Activated CD8-positive, alpha-beta memory T cell treated with anti-CD3 and anti-CD28 coated beads, Interleukin-2, amount 50 U/mL, for 1 hour (primary cell): Measurements from ENCODE around the gene DEGS2.

Experiments
- DNase-seq: peaks from one replicate; pipeline ENCODE4 v3.0.0-alpha.2; 2020; ENCODE audit errors: extremely low read depth

The DEGS2 gene

GRCh38 chr14:100114109-100114765 is 45.2 kb downstream of the DEGS2 start:
- DNase-seq, result no peak

- no peak for DNase-seq
These were observed 47.3 kb downstream of the DEGS2 start for GRCh38 chr14:100111931-100112704.

DNA sequence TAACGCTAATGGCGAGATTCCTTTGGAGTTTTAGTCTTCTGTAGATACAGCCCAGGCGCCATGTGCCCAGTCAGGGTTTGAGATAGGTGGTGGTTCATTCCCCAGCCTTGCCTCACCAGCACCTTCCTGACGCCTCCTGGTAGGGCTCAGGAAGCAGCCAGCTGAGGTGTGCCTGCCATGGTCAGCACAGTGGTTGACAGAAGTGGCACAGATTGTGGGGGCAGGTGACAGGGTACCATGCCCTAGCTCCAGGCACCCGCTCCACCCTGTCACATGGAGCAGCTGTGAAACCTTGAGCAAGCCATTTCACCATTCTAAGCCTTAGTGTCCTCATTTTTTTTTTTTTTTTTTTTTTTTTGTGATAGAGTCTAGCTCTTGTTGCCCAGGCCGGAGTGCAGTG is 48.6 kb downstream of the DEGS2 start:
- DNase-seq, result no peak

- DNase-seq, result no peak
These were observed 49.9 kb downstream of the DEGS2 start for GRCh38 chr14:100109594-100109955.

DNA sequence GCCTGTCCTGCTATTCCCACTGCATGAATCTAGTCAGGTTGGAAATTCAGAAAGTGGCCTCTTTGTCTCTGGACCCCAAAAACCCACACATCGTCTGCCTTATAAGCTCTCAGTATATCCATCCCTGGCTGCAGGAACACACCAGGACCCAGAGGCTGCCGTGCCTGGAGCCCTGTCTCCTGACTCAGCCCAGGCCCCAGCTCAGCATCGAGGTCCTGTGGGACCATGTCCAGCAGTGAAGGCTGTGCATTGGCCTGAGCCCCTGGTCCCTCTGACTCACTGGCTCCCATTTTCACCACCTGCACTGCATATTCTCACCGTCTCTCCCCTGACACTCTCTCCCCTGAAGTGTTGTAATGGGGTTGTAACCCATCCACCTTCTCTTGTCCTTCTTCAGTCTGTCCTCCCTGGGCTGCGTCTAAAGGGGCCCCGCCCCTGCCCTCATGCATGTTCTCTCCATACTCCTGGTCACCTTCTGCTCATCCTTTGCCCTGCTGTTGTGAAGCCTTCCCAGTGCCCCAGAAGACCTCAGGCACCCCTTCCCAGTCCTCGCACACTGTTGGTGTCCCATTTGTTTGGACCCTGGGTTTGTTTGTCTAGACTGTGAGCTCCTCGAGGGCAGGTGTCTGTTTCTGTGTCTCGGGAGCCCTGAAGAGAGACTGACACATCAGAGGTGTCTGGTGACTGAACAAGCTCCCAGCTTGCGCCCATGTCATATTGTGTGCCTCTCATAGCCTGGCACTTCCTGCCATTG is 50.4 kb downstream of the DEGS2 start:
- no peak for DNase-seq

DNA sequence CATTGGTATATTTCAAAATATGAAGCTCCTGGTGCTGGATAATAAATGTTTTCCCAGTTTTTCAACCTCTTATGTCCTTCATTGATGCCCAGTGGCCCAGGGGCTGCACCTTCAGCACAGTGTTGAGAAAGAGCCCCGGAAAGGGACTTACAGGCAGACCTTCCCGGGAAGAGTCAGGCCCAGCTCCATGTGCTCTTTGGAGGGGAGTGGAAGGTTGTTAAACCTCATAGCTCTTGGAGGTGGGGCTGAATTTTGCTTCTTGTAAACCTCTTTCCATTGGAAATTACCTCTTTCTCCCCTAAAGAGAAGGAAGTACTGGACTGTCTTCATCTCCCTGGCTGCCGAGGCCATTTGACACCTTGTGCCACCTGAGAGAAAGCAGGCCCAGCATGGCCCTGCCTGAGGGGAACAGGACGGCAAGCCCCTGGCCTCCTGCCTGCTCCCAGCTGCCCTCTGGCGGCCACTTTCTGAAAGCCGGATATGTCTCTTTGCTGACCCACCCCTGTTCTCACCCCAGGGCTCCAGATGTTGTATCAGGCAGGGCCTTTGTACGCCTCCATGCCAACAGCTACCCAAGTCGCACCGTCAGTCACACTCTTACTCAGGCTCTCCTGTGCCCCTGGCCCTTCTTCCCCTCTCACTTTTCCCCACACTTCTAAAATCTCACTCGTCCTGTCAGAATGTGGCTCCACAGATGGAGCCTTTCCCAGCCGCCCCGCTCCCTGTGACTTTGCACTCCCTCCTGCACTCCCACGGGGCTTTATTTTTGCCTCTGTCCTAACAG is 51.2 kb downstream of the DEGS2 start:
- DNase-seq, result peak; percentile 68

GRCh38 chr14:100107236-100107635 is 52.2 kb downstream of the DEGS2 start:
- no peak for DNase-seq

DNA sequence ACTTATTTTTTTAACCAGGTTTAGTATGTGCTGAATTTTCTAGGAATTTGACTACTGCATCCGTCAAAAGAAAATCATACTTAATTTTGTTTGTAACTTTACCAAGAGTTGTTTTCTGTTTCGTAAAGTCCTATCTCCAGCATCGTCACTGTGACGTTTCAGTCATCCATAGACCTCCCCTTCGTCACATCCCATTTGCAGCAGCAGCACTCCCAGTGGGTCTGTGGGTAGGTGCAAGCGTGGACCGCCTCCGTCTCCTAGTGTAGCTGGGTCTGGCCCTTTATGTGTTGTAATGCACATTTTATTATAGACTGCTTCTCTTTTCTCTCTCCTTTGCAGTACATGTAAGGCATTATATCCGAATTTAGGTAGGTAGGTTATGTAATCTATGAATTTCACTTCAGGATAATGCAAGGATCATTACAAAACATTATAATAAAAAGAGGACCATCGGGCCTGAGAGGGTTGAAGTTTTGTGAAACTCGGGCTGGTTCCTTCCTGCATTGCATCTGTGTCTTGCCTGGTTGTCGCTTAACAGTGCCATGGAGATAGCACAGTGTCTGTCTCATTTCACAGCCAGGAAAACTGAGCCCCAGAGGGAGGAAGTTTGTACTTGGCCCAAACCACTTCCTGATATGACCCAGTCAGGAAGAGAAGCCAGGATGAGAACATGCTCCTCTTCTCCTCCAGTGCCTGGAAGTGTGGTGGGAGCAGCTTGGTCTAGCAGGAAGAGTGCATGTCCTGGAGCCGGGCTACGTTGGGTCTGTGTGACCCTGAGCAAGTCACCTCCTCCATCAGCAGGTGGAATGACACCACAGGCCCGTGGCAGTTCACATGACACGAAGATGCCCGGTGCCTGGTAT is 53.0 kb downstream of the DEGS2 start:
- peak; percentile 51 for DNase-seq

- DNase-seq, result no peak
These were observed 53.9 kb downstream of the DEGS2 start for GRCh38 chr14:100105357-100106169.

DNA sequence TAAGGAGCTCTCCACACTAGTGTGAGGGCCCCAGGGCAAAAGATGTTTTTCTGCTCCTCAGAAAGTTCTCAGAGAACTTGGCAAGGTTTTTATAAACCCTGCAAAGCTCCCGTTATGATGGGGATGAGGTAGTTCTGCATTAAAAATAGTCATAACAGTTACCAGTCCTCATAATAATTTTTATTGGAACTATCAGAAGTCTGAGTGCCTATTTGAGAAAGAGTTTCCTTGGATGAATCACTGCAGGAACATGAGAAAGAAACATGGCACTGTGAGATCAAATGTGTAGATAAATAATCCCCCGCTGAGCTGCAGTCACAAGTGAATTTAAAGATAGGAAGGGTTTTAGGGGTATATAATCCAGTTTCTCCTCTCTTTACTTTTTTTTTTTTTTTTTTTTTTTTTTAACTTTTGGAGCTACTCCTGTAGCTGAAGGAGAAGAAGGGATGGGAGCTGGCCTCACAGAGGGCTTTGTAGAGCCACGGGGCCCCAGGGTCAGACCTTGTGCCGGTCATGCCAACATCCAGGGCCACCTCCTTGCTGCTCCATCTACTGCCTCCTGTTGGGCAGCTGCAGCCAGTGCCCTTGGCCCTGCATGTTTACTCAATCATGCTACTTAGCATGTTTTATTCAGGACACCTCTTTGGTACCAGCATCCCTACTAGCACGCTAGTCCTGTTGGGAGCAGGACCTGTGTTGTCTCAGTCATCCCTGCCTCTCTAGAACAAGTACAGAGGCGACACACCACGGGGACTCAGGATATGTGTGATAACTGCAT is 54.7 kb downstream of the DEGS2 start:
- no peak for DNase-seq

DNA sequence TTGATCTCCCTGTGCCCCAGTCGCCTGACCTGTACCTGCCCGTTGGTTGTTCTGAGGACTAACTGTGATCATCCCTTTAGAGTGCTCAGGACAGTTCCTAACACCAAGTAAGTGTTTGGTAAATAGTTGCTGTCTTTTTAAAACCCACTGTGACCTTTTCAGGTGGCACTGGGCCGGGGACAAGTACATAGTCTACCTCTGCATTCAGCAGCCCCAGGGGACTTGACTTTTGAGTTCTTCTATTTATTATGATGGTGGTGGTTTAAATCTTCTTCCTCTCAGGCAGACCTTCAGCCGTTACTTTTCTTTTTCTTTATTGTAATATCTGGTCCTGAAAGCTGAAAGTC is 55.5 kb downstream of the DEGS2 start:
- DNase-seq, result no peak

DNA sequence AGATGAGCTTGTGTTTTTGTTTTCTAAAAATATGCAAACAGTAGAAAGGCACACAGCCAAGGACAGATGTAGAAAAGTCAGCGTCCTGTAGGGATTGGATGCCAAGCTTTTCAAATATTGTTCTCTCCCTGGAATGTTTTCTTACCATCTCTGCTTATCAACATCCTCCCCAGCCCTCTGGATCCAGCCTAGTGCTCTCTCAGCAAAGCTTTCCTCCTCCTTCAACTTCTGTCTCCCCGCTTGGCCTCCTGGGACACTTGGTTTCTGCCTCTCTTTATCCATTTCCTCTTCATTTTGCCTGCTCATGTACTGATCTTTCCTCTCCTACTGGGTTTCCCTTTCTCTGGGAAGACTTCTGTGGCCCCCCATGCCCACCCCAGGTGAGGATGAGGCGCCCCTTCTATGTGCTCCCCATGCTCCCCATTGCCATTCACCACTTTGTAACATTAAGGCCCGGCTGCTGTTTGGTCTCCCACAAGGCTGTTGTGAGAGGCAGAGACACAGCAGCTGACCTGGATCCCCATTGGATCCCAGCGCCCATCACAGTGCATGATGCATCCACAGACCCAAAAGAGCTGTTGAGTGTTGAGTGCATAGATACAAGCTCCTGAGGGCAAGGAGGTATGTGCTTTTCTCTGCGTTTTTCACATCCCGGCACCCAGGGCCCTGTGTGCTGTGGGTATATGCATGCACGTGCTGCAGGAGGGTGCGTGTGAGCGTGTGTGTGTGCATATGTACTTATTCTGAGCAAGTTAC is 56.0 kb downstream of the DEGS2 start:
- no peak for DNase-seq

DNA sequence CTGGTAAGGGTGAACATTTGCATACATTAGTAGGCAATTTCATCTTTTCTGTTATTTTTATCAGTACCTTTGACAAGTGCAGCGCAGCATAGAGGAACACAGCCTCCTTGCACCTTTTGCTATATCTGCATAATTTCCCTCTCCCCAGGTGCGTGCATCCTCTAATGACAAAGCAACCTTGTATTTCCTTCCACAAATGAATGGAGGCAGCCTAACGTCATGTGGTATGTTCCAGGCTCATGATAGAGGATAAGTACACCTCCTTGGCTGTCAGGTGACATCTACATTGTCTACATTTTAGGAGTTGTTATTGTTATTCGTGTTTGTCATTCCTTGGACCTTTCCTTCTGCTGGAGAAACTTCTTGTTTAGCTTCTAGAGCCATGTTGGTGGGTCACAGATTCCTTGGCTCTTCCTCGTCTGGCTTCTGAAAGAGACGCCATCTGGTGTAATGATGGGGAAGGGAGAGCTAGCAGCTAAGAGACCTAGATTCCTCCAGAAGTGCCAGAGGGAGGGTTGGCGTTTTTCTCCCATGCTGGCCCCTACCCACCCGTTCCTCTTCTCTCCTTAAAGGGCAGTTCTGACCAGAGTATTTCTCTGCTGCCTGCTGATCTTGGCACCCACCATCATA is 57.2 kb downstream of the DEGS2 start:
- no peak for DNase-seq

- DNase-seq, result no peak
These were observed 59.3 kb downstream of the DEGS2 start for GRCh38 chr14:100100032-100100703.

DNA sequence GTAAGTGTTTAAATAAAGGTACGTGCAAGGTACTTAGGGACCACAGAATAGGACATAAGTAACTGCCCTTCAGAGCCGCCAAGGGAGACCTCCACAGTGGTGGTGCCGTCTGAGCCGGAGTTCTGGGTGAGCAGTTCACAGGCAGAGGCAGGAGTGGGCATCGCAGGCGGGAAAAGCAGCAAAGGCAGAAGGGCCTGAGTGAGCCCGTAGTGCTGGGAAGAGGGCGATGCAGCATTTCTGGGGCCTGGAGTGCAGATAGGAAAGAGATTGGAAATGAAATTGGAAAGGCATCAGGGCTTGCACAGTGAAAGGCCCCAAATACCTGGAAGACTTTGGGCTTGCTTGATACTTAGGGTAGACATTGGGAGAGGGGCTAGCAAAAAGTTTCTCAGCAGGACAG is 61.3 kb downstream of the DEGS2 start:
- no peak for DNase-seq

- no peak for DNase-seq
These were observed 62.8 kb downstream of the DEGS2 start for GRCh38 chr14:100096656-100097055.
